Hepatocyte (in vitro differentiated cells): ENCODE data around the gene OR4D9. TPM values are rescaled to one million over a fixed set of nuclear protein-coding genes. Genes with fewer than 3 reads are reported as not detected.

Experiments
- DNase-seq: peaks from one replicate; pipeline ENCODE4 v3.0.0-alpha.2; 2016; ENCODE audit warnings: low spot score
- H2AFZ ChIP-seq: fragments of 200-600 bp; sonication (generic); 2 replicates; pipeline ENCODE4 v1.6.0; 2016; ENCODE audit warnings: antibody characterized with exemption, mild to moderate bottlenecking
- H3K27ac ChIP-seq: fragments of 200-600 bp; sonication (generic); 2 replicates; pipeline ENCODE4 v1.5.1; 2016; ENCODE audit warnings: mild to moderate bottlenecking
- H3K27me3 ChIP-seq: fragments of 200-600 bp; sonication (generic); 2 replicates; pipeline ENCODE4 v1.6.1; 2016
- H3K36me3 ChIP-seq: fragments of 200-600 bp; sonication (generic); replicated peaks from 2 replicates; pipeline ENCODE4 v1.5.1; 2016; ENCODE audit warnings: low read depth; ENCODE audit not compliant: insufficient read depth
- H3K4me1 ChIP-seq: fragments of 200-600 bp; sonication (generic); 2 replicates; pipeline ENCODE4 v1.5.1; 2016; ENCODE audit warnings: mild to moderate bottlenecking, moderate library complexity; ENCODE audit not compliant: insufficient read depth
- H3K4me2 ChIP-seq: fragments of 200-600 bp; sonication (generic); 2 replicates; pipeline ENCODE4 v1.6.0; 2016
- H3K4me3 ChIP-seq: fragments of 200-600 bp; sonication (generic); 2 replicates; pipeline ENCODE4 v1.5.1; 2016; ENCODE audit warnings: mild to moderate bottlenecking
- H3K79me2 ChIP-seq: fragments of 200-600 bp; sonication (generic); 2 replicates; pipeline ENCODE4 v1.6.0; 2017; ENCODE audit warnings: mild to moderate bottlenecking
- H3K9me2 ChIP-seq: fragments of 200-600 bp; sonication (generic); replicated peaks from 2 replicates; pipeline ENCODE4 v1.6.0; 2017; ENCODE audit warnings: mild to moderate bottlenecking; ENCODE audit not compliant: insufficient read depth
- H3K9me3 ChIP-seq: fragments of 200-600 bp; sonication (generic); 2 replicates; pipeline ENCODE4 v1.5.1; 2016; ENCODE audit warnings: low read depth, mild to moderate bottlenecking
- H4K20me1 ChIP-seq: fragments of 200-600 bp; sonication (generic); 2 replicates; pipeline ENCODE4 v1.6.0; 2016; ENCODE audit warnings: mild to moderate bottlenecking; ENCODE audit not compliant: insufficient read depth, poor library complexity, severe bottlenecking
- EZH2 ChIP-seq: fragments of 200-600 bp; sonication (generic); IDR thresholded peaks from 2 replicates; pipeline ENCODE4 v1.6.1; 2016; ENCODE audit warnings: antibody characterized with exemption, mild to moderate bottlenecking, borderline replicate concordance
- EZH2phosphoT487 ChIP-seq: fragments of 200-600 bp; sonication (generic); IDR thresholded peaks from one replicate; pipeline ENCODE4 v1.6.1; 2018; ENCODE audit warnings: antibody characterized with exemption, mild to moderate bottlenecking, low read depth, moderate library complexity; ENCODE audit not compliant: unreplicated experiment, severe bottlenecking
- WGBS: methylation state at CpG from one replicate; pipeline ENCODE4 v1.1.6; 2016; ENCODE audit warnings: low lambda C conversion rate; ENCODE audit errors: missing lambda C conversion rate; 5-methylcytosine and 5-hydroxymethylcytosine counted together
- polyA plus RNA-seq: library from polyadenylated mRNA; unstranded; fragments of >200 nt; fragmentation: Nextera tagmentation; extraction: Ambion mirVana; gene quantifications from 2 replicates; pipeline ENCODE4 v1.2.1, GENCODE V29; 2016
- total RNA-seq: library from RNA; depleted of rRNA; stranded (reverse); fragments of >200 nt; gene quantifications from 2 replicates; pipeline ENCODE4 v1.2.3, GENCODE V29; 2014
- TF ChIP-seq, protein P1 (sequence below): fragments of 200-600 bp; sonication (generic); IDR thresholded peaks from 2 replicates; pipeline ENCODE4 v1.5.1; 2016; ENCODE audit warnings: antibody characterized with exemption, mild to moderate bottlenecking; ENCODE audit not compliant: poor library complexity

The OR4D9 gene
- total RNA-seq, result not detected in 2 replicates
- not detected in 2 replicates for polyA plus RNA-seq

DNA sequence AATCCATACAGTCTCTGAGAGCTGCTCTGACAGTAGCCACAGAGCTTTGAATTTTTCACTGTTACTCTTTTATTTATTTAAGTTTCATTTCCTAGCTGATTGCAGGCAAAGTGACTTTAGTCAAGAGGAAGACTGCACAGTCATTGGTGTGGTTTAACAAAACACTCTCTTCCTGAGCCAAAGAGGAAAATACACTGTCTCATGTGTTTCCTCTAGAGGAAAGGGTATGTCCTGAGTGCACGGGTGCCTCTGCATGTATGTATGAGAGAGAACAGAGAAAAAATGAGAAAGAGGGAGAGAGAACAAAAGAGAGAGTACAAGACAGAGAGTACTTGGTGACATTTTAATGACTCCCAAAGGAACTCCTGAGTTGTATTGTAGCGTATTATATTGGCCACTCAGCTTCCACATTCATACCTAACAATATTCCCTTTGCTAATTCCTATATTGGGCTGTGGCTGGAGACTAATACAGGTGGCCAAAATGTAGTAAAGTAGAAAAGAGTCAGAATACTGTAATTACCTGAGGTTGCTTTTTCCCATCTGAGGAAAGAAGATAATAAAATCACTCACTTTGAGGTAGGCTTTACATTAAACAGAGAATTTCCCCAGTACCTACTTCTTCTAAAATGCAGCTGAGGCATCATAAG lies at the start of gene OR4D9:
Gene OR4D9, plus strand, starts transcription at position 599 of the 649 bp plus-strand sequence. CDS start 3,374 bp downstream, outside the sequence.
- no peak within 1 kb of the TSS for H2AFZ ChIP-seq

DNA sequence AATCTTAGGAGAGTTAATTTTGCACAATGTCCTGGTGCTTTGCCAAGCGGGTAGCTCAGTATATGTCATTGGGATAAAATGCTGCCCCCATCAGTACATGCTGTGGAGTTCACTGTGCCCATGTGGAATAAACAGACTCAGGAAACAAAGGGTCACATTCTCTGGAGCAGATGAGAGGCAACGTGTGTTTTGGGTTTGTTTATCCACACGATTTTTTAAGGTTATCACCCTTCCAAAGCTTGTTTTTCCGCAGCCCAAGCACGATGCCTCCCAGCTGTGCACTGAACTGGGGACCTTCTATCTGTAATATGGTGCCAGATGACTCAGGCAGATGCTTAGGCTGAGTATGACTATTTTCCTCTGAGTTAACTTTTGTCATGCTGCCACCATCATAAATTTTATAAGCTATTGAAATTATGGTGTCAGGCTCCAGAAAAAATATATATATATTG lies 48.1 kb upstream of the OR4D9 start:
- DNase-seq, result no peak
- H3K36me3 ChIP-seq, result no peaks in the 10 kb centered on the region

More for the DNA sequence above, at the start of gene OR4D9:
- Histone ChIP-seq H3K9me3 (no peaks in the 10 kb centered on the region), H4K20me1 (no peaks in the 10 kb centered on the region), H3K4me3 (no peak within 1 kb of the TSS), H3K9me2 (no peaks in the 10 kb centered on the region), H3K27ac (no peak within 1 kb of the TSS), H3K4me2 (no peak within 1 kb of the TSS), H3K36me3 (no peaks in the 10 kb centered on the region), H3K4me1 (no peaks in the 10 kb centered on the region), H3K27me3 (no peaks in the 10 kb centered on the region), H3K79me2 (no peaks in the 10 kb centered on the region)
- 72% methylated on average over 2 of the region's 2 CpGs for WGBS
- no peak for DNase-seq
- TF ChIP-seq, protein P1, sequence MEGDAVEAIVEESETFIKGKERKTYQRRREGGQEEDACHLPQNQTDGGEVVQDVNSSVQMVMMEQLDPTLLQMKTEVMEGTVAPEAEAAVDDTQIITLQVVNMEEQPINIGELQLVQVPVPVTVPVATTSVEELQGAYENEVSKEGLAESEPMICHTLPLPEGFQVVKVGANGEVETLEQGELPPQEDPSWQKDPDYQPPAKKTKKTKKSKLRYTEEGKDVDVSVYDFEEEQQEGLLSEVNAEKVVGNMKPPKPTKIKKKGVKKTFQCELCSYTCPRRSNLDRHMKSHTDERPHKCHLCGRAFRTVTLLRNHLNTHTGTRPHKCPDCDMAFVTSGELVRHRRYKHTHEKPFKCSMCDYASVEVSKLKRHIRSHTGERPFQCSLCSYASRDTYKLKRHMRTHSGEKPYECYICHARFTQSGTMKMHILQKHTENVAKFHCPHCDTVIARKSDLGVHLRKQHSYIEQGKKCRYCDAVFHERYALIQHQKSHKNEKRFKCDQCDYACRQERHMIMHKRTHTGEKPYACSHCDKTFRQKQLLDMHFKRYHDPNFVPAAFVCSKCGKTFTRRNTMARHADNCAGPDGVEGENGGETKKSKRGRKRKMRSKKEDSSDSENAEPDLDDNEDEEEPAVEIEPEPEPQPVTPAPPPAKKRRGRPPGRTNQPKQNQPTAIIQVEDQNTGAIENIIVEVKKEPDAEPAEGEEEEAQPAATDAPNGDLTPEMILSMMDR, result no peak
- TF ChIP-seq EZH2 (no peak), EZH2phosphoT487 (no peak)

DNA sequence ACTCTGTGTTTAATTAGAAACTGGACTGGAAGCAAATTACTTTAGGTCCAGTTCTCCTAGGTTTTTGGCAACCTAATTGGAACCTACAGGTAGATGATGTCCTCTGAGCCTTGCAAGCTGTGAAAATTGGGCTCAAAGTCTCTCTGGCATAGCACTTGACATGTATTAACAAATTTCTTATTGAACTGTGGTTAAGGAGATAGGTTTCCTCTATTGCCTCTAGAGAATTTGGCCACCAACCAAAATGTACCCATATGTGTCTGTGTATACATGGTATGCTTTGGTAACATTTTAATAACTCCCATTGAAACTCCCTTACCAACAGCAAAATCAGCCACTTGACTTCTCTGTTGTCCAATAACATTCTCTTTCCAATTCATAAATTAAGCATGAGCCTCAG lies 38.3 kb upstream of the OR4D9 start, which contains the start of gene OR4D10:
Gene OR4D10, plus strand, starts transcription at position 301 of the 400 bp plus-strand sequence. CDS start 4,115 bp downstream, outside the sequence.
- Histone ChIP-seq H3K27me3 (no peaks in the 10 kb centered on the region), H3K4me1 (no peaks in the 10 kb centered on the region), H3K4me3 (no peak within 1 kb of the TSS), H3K36me3 (no peaks in the 10 kb centered on the region), H3K9me2 (no peaks in the 10 kb centered on the region), H2AFZ (no peak within 1 kb of the TSS), H3K27ac (no peak within 1 kb of the TSS), H3K4me2 (no peak within 1 kb of the TSS), H3K9me3 (no peaks in the 10 kb centered on the region), H4K20me1 (no peaks in the 10 kb centered on the region), H3K79me2 (no peaks in the 10 kb centered on the region)
- TF ChIP-seq, protein P1, result no peak
- TF ChIP-seq EZH2 (no peak), EZH2phosphoT487 (no peak)
- DNase-seq, result no peak

More for the DNA sequence above, 48.1 kb upstream of the OR4D9 start:
- H2AFZ ChIP-seq, result no peak overlapping the region
- TF ChIP-seq EZH2, result no peak
- no peak for TF ChIP-seq EZH2phosphoT487
- no peaks in the 10 kb centered on the region for H3K27me3 ChIP-seq
- no peak overlapping the region for H3K4me2 ChIP-seq
- no peak overlapping the region for H3K4me3 ChIP-seq
- no peaks in the 10 kb centered on the region for H3K9me2 ChIP-seq
- H3K9me3 ChIP-seq, result no peaks in the 10 kb centered on the region
- H3K79me2 ChIP-seq, result no peaks in the 10 kb centered on the region
- no peak overlapping the region for H3K27ac ChIP-seq
- WGBS, result 58% methylated on average over 5 of the region's 5 CpGs
- no peaks in the 10 kb centered on the region for H3K4me1 ChIP-seq
- no peaks in the 10 kb centered on the region for H4K20me1 ChIP-seq

DNA sequence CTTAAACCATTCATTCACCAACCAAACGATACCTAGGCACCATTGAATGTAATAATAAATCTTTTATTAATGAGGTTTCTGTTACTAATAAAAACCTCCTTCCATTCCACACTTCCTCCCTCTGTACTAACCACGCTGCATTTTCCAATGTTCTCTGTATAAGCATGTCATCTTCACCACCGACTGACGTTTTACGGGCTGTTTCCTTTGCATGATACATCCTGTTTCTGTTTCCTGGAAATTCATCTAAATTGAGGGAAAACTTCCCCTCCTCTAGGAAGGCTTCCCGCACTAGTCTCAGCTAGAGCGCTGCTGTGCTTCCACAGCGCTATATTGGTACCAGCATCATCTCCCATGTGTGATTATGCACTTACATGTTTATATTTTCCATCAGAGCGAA lies 36.2 kb upstream of the OR4D9 start:
- H3K27ac ChIP-seq, result no peak overlapping the region

More for the DNA sequence above, 36.2 kb upstream of the OR4D9 start:
- no peak overlapping the region for H3K4me2 ChIP-seq
- H3K27me3 ChIP-seq, result no peaks in the 10 kb centered on the region
- no peak overlapping the region for H2AFZ ChIP-seq
- no peak for DNase-seq
- WGBS, result 68% methylated on average over 9 of the region's 9 CpGs
- no peaks in the 10 kb centered on the region for H4K20me1 ChIP-seq
- no peaks in the 10 kb centered on the region for H3K9me2 ChIP-seq
- no peaks in the 10 kb centered on the region for H3K4me1 ChIP-seq
- H3K9me3 ChIP-seq, result no peaks in the 10 kb centered on the region
- no peaks in the 10 kb centered on the region for H3K36me3 ChIP-seq
- no peaks in the 10 kb centered on the region for H3K79me2 ChIP-seq
- no peak for TF ChIP-seq EZH2
- TF ChIP-seq, protein P1, result no peak
- no peak for TF ChIP-seq EZH2phosphoT487
- no peak overlapping the region for H3K4me3 ChIP-seq
